GM12892 (cell line): ENCODE results near the gene FGF12.

Source experiments
- POLR2AphosphoS5 ChIP-seq: IDR thresholded peaks from 2 replicates; pipeline ENCODE4 v1.6.1; 2011; ENCODE audit warnings: low read depth, low read length, control low read depth
- TAF1 ChIP-seq: IDR thresholded peaks from 2 replicates; pipeline ENCODE4 v1.6.1; 2011; ENCODE audit warnings: low read depth, mild to moderate bottlenecking, control low read depth, low read length, borderline replicate concordance

GRCh38 chr3:192501401-192501800, 225.9 kb downstream of the FGF12 start:
- TF ChIP-seq POLR2AphosphoS5 = no peak
- TF ChIP-seq TAF1 = no peak
